IPS-11a (cell line): ENCODE results near the gene LIX1L.
A peak's percentile ranks its signal among the peaks of the same experiment; 100 is the strongest.
"Not testable (repeated sequence)": the region's sequence is repeated elsewhere in the genome, so short reads cannot be mapped to it uniquely, and the experiment has no call there.

Experiments used
- H3K4me3 ChIP-seq: one replicate; pipeline ENCODE4 v1.5.1; 2013; ENCODE audit warnings: low read depth, low read length, control low read depth

LIX1L gene

DNA sequence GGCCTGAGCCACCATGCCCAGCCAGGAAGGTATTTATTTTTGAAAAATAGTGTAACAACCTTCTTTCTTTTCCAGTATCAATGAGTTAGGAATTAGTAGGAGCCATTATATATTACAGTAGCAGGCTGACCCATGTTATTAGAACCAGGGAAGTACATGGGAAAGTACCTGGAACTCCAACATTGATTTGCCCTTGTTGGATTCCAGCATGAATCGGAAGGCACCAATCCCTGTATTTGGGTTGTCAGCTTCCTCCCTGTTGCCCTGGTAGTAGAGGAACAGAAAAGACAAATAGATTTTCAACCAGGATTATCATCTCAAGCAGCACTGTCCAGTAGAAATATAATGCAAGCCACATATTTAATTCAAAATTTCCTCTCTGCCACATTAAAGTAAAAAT lies 20.4 kb downstream of the LIX1L start:
- no peak overlapping the region for H3K4me3 ChIP-seq

GRCh38 chr1:145936247-145936646 lies 21.6 kb downstream of the LIX1L start:
- H3K4me3 ChIP-seq, result no peak overlapping the region

DNA sequence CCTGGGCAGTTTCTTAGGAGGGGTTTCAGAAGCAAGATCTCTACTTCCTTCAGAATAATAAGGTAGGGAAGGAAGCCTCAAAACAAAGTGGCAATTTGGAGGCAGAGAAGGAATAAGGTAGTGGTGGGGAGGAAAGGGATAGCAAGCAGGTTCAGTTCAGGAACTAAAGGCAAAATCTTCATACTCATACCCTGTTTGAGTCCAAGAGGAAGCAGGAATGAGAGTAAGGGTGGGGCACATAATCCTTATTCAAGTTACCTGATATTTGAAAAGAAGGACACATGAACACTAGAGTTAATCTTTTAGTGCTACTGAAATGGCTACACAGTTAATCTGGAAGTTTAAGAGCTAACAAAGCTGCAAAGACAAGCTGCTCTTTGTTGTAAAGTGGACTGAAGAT lies 22.1 kb downstream of the LIX1L start:
- H3K4me3 ChIP-seq, result no peak overlapping the region

DNA sequence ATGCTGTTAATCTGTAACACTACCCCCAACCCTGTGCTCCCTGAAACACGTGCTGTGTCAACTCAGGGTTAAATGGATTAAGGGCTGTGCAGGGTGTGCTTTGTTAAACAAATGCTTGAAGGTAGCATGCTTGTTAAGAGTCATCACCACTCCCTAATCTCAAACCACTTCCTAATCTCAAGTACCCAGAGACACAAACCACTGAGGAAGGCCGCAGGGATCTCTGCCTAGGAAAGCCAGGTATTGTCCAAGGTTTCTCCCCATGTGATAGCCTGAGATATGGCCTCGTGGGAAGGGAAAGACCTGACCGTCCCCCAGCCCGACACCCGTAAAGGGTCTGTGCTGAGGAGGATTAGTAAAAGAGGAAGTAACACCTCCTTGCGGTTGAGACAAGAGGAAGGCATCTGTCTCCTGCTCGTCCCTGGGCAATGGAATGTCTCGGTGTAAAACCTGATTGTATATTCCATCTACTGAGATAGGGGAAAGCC lies 25.3 kb downstream of the LIX1L start:
- not testable (repeated sequence) for H3K4me3 ChIP-seq

DNA sequence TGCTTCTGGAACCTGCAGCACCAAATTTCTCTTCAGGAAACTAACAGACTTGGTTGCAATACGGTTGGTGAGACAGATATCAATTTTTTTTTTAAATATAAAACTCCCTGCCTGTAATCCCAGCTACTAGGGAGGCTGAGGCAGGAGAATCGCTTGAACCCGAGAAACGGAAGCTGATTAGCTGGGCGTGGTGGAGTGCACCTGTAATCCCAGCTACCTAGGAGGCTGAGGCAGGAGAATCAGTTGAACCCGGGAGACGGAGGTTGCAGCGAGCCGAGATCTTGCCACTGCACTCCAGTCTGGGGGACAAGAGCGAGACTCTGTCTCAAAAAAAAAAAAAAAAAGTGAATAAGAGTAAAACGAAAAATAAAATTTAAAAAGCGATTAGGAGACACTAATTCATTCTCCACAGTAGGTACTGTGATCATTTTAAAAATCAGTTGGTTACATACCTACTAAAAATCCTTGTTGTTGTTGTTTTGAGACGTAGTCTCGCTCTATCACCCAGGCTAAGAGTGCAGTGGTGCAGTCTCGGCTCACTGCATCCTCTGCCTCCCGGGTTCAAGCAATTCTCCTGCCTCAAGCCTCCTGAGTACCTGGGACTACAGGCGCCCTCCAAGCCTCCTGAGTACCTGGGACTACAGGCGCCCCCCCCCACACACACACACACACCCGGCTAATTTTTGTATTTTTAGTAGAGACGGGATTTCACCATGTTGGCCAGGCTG lies 29.7 kb downstream of the LIX1L start:
- H3K4me3 ChIP-seq, result peak overlapping the region; percentile 75

GRCh38 chr1:145927063-145927886 lies 30.5 kb downstream of the LIX1L start, which contains the start of gene RBM8A:
RBM8A (minus strand) TSS chr1:145927484; CDS start chr1:145927426, 58 bp downstream.
- peak within 1 kb of the TSS; percentile 75 for H3K4me3 ChIP-seq

DNA sequence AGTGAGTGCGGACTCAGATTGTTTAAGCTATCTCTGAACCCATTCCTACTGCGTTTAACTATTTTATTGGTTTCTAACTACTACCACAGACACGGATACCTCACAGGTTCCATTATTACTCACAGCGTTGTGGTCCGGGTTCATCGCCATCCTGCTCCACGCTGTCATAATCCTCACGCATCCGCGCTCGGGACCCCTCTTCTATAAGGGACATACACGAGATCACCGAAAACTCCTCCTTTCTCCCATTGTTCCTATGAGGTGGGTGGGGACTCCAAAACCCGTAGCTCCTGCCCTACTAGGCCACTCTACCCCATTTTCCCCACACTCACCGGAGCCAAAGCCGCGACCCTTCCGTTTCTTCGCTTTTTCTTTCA lies 31.1 kb downstream of the LIX1L start:
- H3K4me3 ChIP-seq, result peak overlapping the region; percentile 75

- H3K4me3 ChIP-seq, result no peak overlapping the region
These were observed 35.6 kb downstream of the LIX1L start for GRCh38 chr1:145922266-145922665.

- not testable (repeated sequence) for H3K4me3 ChIP-seq
These were observed 37.5 kb downstream of the LIX1L start for GRCh38 chr1:145920297-145920696.

- peak overlapping the region; percentile 56 for H3K4me3 ChIP-seq
These were observed 38.6 kb downstream of the LIX1L start for GRCh38 chr1:145918992-145919939.

DNA sequence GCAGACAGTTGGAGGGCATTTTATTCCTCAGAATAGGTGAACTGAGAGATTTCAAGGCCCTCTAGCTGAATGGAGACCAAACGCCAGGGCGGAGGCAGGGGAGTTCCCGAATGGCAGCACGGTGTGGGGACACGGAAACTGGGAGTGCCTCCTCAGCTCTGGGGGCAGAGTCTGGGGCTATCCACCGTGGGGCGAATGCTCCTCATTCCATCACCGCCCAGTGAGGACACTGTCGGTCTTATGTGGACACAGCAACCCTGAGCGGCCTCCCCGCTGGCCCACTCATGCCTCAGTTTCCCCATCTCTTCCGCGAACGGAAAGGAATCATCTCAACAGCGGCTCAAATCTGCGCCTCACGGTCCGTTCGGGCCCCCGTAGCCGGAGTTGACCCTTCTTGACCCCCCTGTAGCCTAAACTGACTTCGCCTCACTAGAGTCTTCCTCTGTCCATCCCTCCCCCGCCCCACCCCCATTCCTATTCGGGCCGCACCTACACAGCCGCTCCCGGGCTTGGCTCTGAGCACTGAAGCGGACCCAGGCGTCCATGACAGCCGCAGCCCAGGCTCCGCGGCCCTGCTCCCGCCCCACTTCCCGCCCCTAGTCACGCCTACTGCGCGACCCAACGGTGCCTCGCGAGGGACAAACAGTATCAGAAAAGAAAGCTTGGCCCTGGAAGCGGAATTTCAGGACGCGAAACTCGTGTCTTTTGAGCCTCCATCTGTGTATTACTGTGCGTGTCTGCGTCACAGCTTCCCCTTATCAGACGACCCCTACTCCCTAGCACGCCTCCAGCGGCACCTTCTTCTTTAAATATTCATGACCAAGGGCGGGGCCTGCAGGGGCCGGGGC lies 39.4 kb downstream of the LIX1L start, which contains the start of gene PEX11B:
Gene PEX11B, minus strand, starts transcription at position 574 of the 848 bp plus-strand sequence. Its CDS starts 29 bp downstream, at position 545.
- H3K4me3 ChIP-seq, result peak within 1 kb of the TSS; percentile 56

DNA sequence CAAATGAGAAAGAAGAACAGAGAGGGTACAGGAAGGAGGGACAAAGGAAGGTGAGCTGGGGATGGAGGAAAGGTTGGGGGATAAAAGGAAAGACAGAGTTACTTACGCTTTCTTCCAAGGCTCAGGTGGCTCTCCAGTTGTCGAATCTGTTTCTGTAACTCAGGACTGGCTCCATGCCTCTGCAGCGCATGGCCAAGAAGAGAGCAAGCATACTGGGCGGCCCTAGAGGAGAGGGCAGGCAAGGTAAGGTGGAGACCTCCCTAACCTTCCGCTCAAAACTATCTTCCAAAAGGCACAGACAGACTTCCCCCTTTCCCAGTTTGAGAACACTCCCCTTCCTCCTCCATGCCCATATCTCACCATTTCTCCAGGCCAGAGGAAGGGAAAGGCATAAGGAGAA lies 40.2 kb downstream of the LIX1L start:
- peak overlapping the region; percentile 56 for H3K4me3 ChIP-seq

DNA sequence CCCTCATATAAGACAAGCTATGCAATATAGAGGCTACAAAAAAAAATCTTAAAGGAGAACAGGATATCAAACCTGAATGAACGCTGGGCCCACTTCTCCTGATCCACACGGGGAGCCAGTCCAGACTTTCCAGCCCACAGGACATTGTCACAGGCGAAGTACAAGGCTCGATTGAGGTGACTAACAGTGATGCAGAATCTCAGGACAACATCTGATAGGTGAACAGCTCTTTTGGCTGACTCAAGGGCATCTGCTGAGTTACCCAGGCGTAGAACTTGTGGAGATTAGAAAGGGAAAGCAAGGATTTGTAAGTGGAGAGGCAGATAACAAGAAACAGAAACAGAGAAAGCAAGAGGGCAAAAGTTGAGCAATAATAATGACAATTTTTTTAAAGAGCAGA lies 41.1 kb downstream of the LIX1L start:
- H3K4me3 ChIP-seq, result no peak overlapping the region

DNA sequence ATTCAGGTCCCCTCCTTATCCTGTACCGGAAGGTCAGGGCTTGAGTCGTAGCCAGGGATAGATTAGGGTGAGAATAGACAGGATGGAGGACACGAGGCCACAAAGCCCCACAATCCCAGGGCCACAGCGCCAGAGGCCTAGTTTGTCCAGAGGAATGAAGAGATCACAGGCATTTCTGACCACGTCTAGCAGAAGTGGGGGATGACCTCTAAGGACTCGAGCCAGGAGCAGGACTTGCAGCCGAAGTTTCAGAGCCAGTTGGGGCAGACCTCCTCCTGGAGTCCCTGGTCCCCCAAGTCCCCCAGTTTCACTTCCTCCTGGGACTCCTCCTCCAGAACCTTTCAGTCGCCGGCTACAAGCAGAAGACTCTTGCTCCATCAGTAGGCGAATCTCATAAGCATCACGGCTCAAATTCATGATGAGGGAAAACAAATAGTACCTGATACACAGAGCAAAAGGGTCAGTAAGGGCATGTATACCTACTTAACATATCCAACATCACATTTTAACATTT lies 45.6 kb downstream of the LIX1L start:
- no peak overlapping the region for H3K4me3 ChIP-seq

DNA sequence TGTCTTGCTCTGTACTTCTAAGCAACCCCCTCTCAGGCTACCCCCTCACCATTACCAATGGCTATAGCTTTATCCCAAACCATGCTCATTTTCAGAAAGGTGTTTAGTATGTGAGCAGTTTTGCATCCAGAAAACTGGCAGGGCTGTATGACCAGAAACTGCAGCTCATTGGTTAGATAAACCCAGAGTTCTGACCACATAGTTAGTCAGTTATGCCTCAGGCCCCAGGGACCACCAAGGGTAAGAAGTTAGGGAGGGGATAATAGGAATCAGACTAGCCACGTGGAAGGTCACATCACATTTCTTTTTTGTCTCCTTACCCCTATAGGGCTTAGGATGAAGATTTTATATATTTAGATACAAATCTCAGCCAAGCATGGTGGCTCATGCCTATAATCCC lies 49.2 kb downstream of the LIX1L start:
- no peak overlapping the region for H3K4me3 ChIP-seq

- H3K4me3 ChIP-seq, result no peak overlapping the region
These were observed 50.7 kb downstream of the LIX1L start for GRCh38 chr1:145906954-145907753.

GRCh38 chr1:145901312-145902021 lies 56.4 kb downstream of the LIX1L start:
- no peak overlapping the region for H3K4me3 ChIP-seq

- no peak overlapping the region for H3K4me3 ChIP-seq
These were observed 59.1 kb downstream of the LIX1L start for GRCh38 chr1:145898756-145899155.
